ENCODE results near the gene FOSB.

DNA sequence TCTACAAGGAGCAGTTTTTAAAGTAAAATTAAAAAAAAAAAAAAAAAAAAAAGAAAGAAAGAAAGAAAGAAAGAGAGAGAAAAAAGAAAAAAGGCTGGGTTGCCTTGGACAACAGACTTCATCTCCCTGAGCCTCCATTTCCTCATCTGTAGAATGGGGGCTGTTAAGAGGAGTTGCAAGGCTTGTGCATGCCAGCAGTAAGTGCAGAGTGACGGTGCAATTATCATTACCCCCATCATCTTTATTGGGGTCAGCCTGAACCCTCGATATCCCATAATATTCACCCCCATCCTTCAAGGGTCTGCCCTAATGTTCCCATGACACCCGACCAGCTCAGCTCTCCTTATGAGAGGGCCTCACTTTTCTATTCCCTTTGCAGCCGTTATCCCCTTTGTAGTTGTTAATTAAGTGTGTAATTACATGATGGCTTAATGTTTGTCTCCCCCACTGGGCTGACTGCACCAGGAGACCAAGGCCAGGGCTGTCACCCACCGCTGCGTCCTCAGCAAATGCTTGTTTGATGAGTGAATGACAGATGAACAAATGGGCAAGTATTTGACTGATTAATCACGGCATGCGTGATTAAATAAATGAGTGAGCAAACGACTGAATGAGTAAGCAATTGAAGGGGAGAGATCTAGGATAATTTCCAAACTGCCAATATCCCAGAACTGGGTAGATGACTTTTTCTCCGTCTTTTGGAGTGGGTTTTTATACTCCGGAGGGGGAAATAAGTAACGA lies 10.1 kb downstream of the FOSB start:
- TF ChIP-seq, protein P1, sequence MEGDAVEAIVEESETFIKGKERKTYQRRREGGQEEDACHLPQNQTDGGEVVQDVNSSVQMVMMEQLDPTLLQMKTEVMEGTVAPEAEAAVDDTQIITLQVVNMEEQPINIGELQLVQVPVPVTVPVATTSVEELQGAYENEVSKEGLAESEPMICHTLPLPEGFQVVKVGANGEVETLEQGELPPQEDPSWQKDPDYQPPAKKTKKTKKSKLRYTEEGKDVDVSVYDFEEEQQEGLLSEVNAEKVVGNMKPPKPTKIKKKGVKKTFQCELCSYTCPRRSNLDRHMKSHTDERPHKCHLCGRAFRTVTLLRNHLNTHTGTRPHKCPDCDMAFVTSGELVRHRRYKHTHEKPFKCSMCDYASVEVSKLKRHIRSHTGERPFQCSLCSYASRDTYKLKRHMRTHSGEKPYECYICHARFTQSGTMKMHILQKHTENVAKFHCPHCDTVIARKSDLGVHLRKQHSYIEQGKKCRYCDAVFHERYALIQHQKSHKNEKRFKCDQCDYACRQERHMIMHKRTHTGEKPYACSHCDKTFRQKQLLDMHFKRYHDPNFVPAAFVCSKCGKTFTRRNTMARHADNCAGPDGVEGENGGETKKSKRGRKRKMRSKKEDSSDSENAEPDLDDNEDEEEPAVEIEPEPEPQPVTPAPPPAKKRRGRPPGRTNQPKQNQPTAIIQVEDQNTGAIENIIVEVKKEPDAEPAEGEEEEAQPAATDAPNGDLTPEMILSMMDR (IDR thresholded peaks at IDR 0.05) = no peak
- no peak for TF ChIP-seq POLR2A (IDR thresholded peaks at IDR 0.05)
- TF ChIP-seq POLR2AphosphoS5 (IDR thresholded peaks at IDR 0.05) = no peak
